GM12874 (cell line): ENCODE results near the gene MRPL46.

Experiments used
- CTCF ChIP-seq: IDR thresholded peaks from 2 replicates; pipeline ENCODE4 v1.5.1; 2011; ENCODE audit warnings: low read depth, mild to moderate bottlenecking, control low read depth, low read length, moderate library complexity; ENCODE audit not compliant: insufficient read depth

MRPL46 gene

GRCh38 chr15:88423331-88423730, 43.9 kb downstream of the MRPL46 start:
- no peak for TF ChIP-seq CTCF

- no peak for TF ChIP-seq CTCF
These were observed 47.4 kb downstream of the MRPL46 start for GRCh38 chr15:88419830-88420229.
